HEK293T (cell line): ENCODE data around the gene C20orf204.

Experiments
- ARNT ChIP-seq: fragments of 450-650 bp; IDR thresholded peaks from 2 replicates; pipeline ENCODE4 v1.6.1; 2017; ENCODE audit warnings: mild to moderate bottlenecking
- CTBP1 ChIP-seq: fragments of 450-650 bp; IDR thresholded peaks from 2 replicates; pipeline ENCODE4 v1.6.1; 2016; ENCODE audit warnings: borderline replicate concordance

GRCh38 chr20:64069614-64070243 is 33.7 kb downstream of the C20orf204 start:
- no peak for TF ChIP-seq ARNT
- no peak for TF ChIP-seq CTBP1
